IgD-negative memory B cell (primary cell): ENCODE results near the gene SPATA6L. TPM values are rescaled to one million over a fixed set of nuclear protein-coding genes. Genes with fewer than 3 reads are reported as not detected.

ENCODE experiments used
- H3K27ac Mint-ChIP-seq, 3 donors: one replicate each; pipeline ENCODE4 v1.8.0; 2020 to 2022; ENCODE audit warnings: mild to moderate bottlenecking in 3 of 3, mixed read lengths in 3 of 3, moderate library complexity in 1 of 3
- H3K27me3 Mint-ChIP-seq: one replicate; pipeline ENCODE4 v1.8.0; 2021; ENCODE audit warnings: mixed read lengths
- H3K36me3 Mint-ChIP-seq: one replicate; pipeline ENCODE4 v1.8.0; 2020; ENCODE audit warnings: mild to moderate bottlenecking, mixed read lengths
- H3K4me1 Mint-ChIP-seq, 3 donors: one replicate each; pipeline ENCODE4 v1.8.0; 2020 to 2022; ENCODE audit warnings: mixed read lengths in 3 of 3, mild to moderate bottlenecking in 1 of 3
- H3K4me3 Mint-ChIP-seq, 4 donors: one replicate each; pipeline ENCODE4 v1.8.0; 2020 to 2022; ENCODE audit warnings: mild to moderate bottlenecking in 4 of 4, mixed read lengths in 4 of 4, moderate library complexity in 3 of 4
- H3K9me3 Mint-ChIP-seq, 3 donors: one replicate each; pipeline ENCODE4 v1.8.0; 2020 to 2021; ENCODE audit warnings: mixed read lengths in 3 of 3, mild to moderate bottlenecking in 1 of 3
- polyA plus RNA-seq: library from polyadenylated mRNA; unstranded; fragments of 300-500 nt; fragmentation: Illumina TruSeq; gene quantifications from one replicate; pipeline ENCODE4 v1.2.3, GENCODE V29; 2021

SPATA6L gene, protein sequence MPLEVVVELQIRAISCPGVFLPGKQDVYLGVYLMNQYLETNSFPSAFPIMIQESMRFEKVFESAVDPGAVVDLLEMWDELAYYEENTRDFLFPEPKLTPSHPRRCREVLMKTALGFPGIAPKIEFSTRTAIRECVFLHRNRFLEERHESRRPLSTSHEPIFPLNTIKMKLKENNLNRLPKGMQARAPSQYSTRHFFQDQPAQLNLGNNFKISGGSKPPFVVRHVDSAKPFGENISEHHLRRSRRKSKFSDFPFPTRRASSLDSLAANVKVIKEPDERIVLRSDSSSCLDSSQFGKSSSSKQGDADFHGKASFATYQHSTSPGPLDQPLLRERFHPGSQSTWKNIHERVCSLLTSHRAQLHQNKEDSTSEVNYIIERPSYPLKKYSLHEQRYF
- polyA plus RNA-seq: not detected

DNA sequence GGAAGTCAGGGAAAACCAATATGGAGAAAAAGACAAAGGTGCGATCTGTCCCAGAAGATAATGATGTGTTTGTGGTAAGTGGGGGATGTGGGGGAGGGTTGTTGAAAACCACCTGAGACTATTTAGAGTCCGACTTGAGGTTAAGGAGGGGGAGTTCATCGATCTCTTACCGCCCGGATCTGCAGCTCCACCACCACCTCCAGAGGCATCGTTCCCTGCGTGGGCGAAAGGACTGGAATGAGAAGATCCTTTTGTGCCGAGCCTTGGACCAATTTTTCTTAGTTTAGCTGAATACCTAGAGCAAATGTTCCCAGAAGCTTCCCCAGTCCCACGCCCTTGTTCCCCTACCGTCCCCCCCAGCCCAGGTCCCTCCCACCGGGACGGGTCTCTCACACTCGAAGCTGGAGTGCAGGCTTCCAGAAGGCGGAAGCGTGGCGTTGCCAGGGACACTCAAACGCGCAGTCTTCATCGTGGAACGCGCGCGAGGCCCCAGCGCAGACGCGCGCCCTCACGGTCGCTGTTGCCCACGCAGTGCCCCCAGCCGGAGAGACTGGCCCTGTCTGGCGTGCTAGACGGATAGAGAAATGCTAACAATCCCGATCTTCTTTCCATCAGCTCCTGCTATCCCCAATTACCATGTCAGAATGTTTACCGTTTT is at the start of gene SPATA6L:
SPATA6L (minus strand) TSS at position 439 of the 658 bp plus-strand sequence; CDS start at position 209, 230 bp downstream.
- Mint-ChIP-seq H3K27me3 (peaks cover 15% of the 10 kb centered on the region), H3K36me3 (no peaks in the 10 kb centered on the region), H3K9me3 (peaks cover 0 to 3% (median 0%) of the 10 kb centered on the region in 3 donors), H3K4me3 (peak within 1 kb of the TSS; percentile 69 to 89 (median 84)), H3K4me1 (peaks cover 46 to 49% (median 47%) of the 10 kb centered on the region in 3 donors), H3K27ac (peak within 1 kb of the TSS in 2 of 3 donors; percentile 26 to 69)

DNA sequence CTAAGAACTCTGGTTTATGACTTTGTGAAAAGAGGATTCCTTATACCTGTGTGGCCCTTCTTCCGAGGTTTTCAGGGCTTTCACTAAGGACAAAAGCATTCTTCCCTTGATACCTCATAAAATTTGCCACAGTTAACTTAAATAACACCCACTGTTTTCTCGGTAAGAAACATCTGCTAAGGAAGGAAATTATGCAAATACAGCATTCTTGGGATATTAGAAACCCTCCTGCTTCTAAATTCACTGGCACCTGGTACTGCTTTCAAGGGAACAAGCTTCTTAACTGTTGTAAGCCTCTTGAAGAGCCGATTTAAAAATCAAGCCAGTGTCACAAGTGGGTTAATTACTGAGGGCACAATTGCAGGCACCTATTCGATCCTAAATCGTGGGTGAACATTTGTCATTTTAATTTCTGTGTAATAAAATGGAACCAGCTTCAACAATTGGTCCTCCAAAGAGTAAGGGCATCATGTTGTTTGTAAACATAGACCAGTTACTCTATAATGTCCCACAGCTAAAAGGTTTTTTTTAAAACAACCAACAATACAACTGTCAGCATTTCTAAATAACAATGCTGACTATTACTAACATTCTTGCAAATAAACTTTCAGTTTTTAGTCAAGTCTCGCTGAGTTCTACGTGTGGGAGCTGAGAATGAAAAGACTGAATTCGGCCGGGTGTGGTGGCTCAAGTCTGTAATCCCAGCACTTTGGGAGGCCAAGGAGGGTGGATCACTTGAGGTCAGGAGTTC is 48.2 kb upstream of the SPATA6L start:
- no peaks in the 10 kb centered on the region for H3K27me3 Mint-ChIP-seq
- no peak overlapping the region for H3K4me3 Mint-ChIP-seq
- H3K9me3 Mint-ChIP-seq: no peaks in the 10 kb centered on the region
- peaks cover 0 to 3% (median 0%) of the 10 kb centered on the region in 3 donors for H3K4me1 Mint-ChIP-seq
- H3K36me3 Mint-ChIP-seq: peaks cover 16% of the 10 kb centered on the region
- H3K27ac Mint-ChIP-seq: peak overlapping the region in 1 of 3 donors; percentile 39

DNA sequence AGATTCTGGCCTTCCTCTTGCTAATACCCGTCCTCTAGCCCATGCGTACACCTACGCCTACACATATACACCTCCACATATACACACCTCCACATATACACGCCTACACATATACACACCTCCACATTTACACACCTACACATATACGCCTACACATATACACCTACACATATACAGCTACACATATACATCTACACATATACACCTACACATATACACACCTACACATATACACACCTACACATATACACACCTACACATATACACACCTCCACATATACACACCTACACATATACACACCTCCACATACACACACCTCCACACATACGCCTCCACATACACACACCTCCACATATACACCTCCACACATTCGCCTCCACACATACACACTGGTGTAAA is 47.6 kb upstream of the SPATA6L start:
- H3K27ac Mint-ChIP-seq: peak overlapping the region in 1 of 3 donors; percentile 39
- H3K4me3 Mint-ChIP-seq: no peak overlapping the region
- peaks cover 0 to 5% (median 0%) of the 10 kb centered on the region in 3 donors for H3K4me1 Mint-ChIP-seq
- peaks cover 13% of the 10 kb centered on the region for H3K36me3 Mint-ChIP-seq
- no peaks in the 10 kb centered on the region for H3K27me3 Mint-ChIP-seq
- no peaks in the 10 kb centered on the region for H3K9me3 Mint-ChIP-seq

GRCh38 chr9:4709380-4709779 is 43.1 kb upstream of the SPATA6L start:
- peaks cover 7% of the 10 kb centered on the region for H3K36me3 Mint-ChIP-seq
- H3K4me3 Mint-ChIP-seq: no peak overlapping the region
- no peaks in the 10 kb centered on the region for H3K27me3 Mint-ChIP-seq
- H3K9me3 Mint-ChIP-seq: no peaks in the 10 kb centered on the region
- H3K4me1 Mint-ChIP-seq: peaks cover 0 to 5% (median 0%) of the 10 kb centered on the region in 3 donors
- peak overlapping the region in 1 of 3 donors; percentile 85 for H3K27ac Mint-ChIP-seq

DNA sequence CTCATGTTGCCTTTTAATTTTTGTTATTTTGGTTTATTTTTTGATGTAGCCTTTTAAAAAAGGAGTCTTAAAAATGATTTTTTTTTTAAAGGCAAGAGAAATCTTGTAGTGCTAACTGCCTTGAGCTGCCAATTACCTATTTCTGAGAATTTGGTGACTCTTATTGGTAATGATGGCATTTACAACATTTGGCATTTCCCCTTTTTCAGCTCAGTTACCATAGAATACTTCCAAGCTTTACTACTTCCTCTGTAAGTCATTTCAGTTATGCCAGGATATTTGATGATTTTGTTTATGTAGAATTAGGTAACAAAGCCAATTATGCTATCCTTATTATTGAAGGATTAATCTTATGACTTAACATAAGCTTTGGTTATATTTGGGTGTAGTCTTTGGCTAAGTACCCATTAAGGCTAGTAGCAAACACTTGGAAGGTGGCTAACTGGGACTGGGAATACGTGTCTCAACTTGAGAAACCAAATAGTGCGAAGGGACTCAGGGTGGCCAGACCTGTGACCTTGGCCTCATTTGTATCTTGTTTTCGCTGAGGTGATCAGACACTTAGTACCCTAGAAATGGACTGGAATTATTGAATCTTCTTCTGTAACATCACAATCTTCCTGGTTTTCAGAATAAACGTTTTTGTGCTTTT is 40.8 kb upstream of the SPATA6L start:
- Mint-ChIP-seq H3K9me3 (no peaks in the 10 kb centered on the region), H3K36me3 (peaks cover 6% of the 10 kb centered on the region), H3K27me3 (no peaks in the 10 kb centered on the region), H3K4me1 (peaks cover 0 to 2% (median 0%) of the 10 kb centered on the region in 3 donors), H3K4me3 (no peak overlapping the region), H3K27ac (peak overlapping the region in 1 of 3 donors; percentile 4)

- H3K36me3 Mint-ChIP-seq: peaks cover 2% of the 10 kb centered on the region
- H3K4me3 Mint-ChIP-seq: no peak overlapping the region
- H3K9me3 Mint-ChIP-seq: no peaks in the 10 kb centered on the region
- no peak overlapping the region for H3K27ac Mint-ChIP-seq
- peaks cover 0 to 5% (median 2%) of the 10 kb centered on the region in 3 donors for H3K4me1 Mint-ChIP-seq
- no peaks in the 10 kb centered on the region for H3K27me3 Mint-ChIP-seq
Observed at GRCh38 chr9:4706021-4706420, 39.7 kb upstream of the SPATA6L start.

DNA sequence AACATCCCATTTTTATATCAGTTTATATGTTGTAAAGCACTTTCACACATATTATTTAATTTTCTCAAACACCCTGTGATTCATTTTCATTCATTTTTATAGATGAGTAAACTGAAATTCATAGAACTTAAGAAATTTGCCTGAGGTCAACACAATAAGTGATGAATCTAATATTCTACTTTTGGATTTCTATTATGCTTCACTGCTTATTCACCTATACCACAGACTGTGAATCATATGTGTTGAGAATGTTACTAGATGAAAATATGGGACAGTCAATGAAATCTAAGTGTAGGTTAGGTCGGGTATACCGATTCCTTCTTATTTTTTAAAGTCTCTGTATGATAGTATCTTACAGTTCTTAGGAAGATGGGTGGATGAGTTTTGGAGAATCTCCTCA is 37.8 kb upstream of the SPATA6L start:
- Mint-ChIP-seq H3K4me1 (peaks cover 0 to 5% (median 0%) of the 10 kb centered on the region in 3 donors), H3K27me3 (no peaks in the 10 kb centered on the region), H3K9me3 (no peaks in the 10 kb centered on the region), H3K4me3 (no peak overlapping the region), H3K27ac (no peak overlapping the region), H3K36me3 (peaks cover 2% of the 10 kb centered on the region)

GRCh38 chr9:4701526-4701925 is 35.2 kb upstream of the SPATA6L start:
- Mint-ChIP-seq H3K4me3 (no peak overlapping the region), H3K27ac (peak overlapping the region in 1 of 3 donors; percentile 32), H3K9me3 (no peaks in the 10 kb centered on the region), H3K4me1 (peaks cover 0 to 5% (median 0%) of the 10 kb centered on the region in 3 donors), H3K36me3 (peaks cover 2% of the 10 kb centered on the region), H3K27me3 (no peaks in the 10 kb centered on the region)

GRCh38 chr9:4700932-4701331 is 34.7 kb upstream of the SPATA6L start:
- Mint-ChIP-seq H3K4me3 (no peak overlapping the region), H3K4me1 (peaks cover 0 to 5% (median 0%) of the 10 kb centered on the region in 3 donors), H3K9me3 (no peaks in the 10 kb centered on the region), H3K27me3 (no peaks in the 10 kb centered on the region), H3K36me3 (peaks cover 2% of the 10 kb centered on the region), H3K27ac (peak overlapping the region in 1 of 3 donors; percentile 32)

DNA sequence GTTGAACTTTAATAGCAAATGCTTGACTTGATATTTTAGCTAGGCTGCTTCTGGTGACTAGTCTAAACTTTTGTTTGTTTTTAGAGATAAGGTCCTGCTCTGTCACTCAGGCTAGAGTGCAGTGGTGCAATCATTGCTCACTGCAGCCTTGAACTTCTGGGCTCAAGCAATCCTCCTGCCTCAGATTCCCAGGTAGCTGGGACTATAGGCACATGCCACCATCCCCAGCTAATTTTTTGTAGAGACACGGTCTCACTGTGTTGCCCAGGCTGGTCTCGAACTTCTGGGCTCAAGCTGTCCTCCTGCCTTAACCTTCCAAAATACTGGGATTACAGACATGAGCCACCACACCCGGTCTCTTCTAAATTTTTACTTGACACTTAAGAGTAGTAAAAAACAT is 33.8 kb upstream of the SPATA6L start:
- Mint-ChIP-seq H3K9me3 (no peaks in the 10 kb centered on the region), H3K27ac (no peak overlapping the region)

GRCh38 chr9:4691795-4692194 is 25.5 kb upstream of the SPATA6L start:
- Mint-ChIP-seq H3K27ac (no peak overlapping the region), H3K9me3 (no peaks in the 10 kb centered on the region), H3K27me3 (no peaks in the 10 kb centered on the region), H3K4me1 (peaks cover 11 to 18% (median 11%) of the 10 kb centered on the region in 3 donors), H3K4me3 (no peak overlapping the region), H3K36me3 (peaks cover 4% of the 10 kb centered on the region)

More for the DNA sequence above, 33.8 kb upstream of the SPATA6L start:
- no peak overlapping the region for H3K4me3 Mint-ChIP-seq
- peaks cover 0 to 5% (median 0%) of the 10 kb centered on the region in 3 donors for H3K4me1 Mint-ChIP-seq
- H3K36me3 Mint-ChIP-seq: peaks cover 2% of the 10 kb centered on the region
- H3K27me3 Mint-ChIP-seq: no peaks in the 10 kb centered on the region

- no peaks in the 10 kb centered on the region for H3K27me3 Mint-ChIP-seq
- no peak overlapping the region for H3K4me3 Mint-ChIP-seq
- no peaks in the 10 kb centered on the region for H3K9me3 Mint-ChIP-seq
- H3K4me1 Mint-ChIP-seq: peaks cover 12 to 19% (median 16%) of the 10 kb centered on the region in 3 donors
- H3K36me3 Mint-ChIP-seq: peaks cover 4% of the 10 kb centered on the region
- H3K27ac Mint-ChIP-seq: no peak overlapping the region
Observed at GRCh38 chr9:4690144-4690543, 23.9 kb upstream of the SPATA6L start.

GRCh38 chr9:4689687-4690104 is 23.4 kb upstream of the SPATA6L start:
- no peak overlapping the region for H3K27ac Mint-ChIP-seq
- peaks cover 12 to 23% (median 16%) of the 10 kb centered on the region in 3 donors for H3K4me1 Mint-ChIP-seq
- H3K36me3 Mint-ChIP-seq: peaks cover 6% of the 10 kb centered on the region
- no peak overlapping the region for H3K4me3 Mint-ChIP-seq
- no peaks in the 10 kb centered on the region for H3K27me3 Mint-ChIP-seq
- no peaks in the 10 kb centered on the region for H3K9me3 Mint-ChIP-seq

GRCh38 chr9:4689021-4689420 is 22.7 kb upstream of the SPATA6L start:
- no peak overlapping the region for H3K4me3 Mint-ChIP-seq
- peak overlapping the region in 1 of 3 donors; percentile 74 for H3K27ac Mint-ChIP-seq
- H3K27me3 Mint-ChIP-seq: no peaks in the 10 kb centered on the region
- peaks cover 6% of the 10 kb centered on the region for H3K36me3 Mint-ChIP-seq
- peaks cover 12 to 26% (median 16%) of the 10 kb centered on the region in 3 donors for H3K4me1 Mint-ChIP-seq
- H3K9me3 Mint-ChIP-seq: no peaks in the 10 kb centered on the region
